M059J (cell line): ENCODE measurements around the gene TM6SF1. TPM values are rescaled to one million over a fixed set of nuclear protein-coding genes. Genes with fewer than 3 reads are reported as not detected.

Source experiments
- DNase-seq: peaks from one replicate; pipeline ENCODE4 v3.0.0-alpha.2; 2012; ENCODE audit warnings: low read depth
- total RNA-seq: library from RNA; depleted of rRNA; stranded (reverse); fragments of >200 nt; shearing (Covaris generic); gene quantifications from 2 replicates; pipeline ENCODE4 v1.2.3, GENCODE V29; 2014; rRNA removed

TM6SF1 gene
- total RNA-seq, 1 experiment from 2014 or later, result 1.1 TPM

DNA sequence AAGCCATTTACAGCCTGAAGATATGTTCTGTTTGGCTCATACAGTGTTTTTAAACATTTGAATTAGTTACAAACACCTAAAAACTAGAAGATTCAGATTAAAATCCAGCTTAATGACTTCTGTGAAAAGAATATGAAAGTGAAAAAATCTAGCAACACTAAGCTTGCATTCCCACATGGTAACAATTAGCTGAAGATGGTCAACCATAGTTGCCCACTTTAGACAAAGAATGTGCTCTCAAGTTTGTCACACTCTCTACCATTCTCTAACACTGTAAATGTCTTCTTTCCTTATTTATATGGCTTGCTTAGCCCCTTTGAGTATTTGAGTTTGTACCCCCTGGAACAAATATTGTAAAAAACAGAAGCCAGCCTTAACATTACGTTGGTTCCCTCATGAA, 67.4 kb downstream of the TM6SF1 start:
- DNase-seq, result no peak

DNA sequence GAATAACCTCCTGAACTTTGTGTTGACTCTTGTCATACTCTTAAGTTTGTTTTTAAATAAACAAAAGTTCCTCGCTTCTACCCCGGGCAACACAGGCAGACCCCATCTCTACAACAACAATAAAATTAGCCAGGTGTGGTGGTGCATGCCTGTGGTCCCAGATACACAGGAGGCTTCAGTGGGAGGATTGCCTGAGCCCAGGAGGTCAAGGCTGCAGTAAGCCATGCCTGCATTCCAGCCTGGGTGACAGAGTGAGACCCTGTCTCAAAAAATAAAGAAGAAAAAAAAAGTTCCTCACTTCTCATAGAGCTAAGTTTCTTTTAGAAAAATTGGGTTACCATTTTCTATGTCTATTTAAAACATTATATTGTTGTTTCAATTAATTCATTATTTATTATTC, 70.9 kb downstream of the TM6SF1 start:
- no peak for DNase-seq

DNA sequence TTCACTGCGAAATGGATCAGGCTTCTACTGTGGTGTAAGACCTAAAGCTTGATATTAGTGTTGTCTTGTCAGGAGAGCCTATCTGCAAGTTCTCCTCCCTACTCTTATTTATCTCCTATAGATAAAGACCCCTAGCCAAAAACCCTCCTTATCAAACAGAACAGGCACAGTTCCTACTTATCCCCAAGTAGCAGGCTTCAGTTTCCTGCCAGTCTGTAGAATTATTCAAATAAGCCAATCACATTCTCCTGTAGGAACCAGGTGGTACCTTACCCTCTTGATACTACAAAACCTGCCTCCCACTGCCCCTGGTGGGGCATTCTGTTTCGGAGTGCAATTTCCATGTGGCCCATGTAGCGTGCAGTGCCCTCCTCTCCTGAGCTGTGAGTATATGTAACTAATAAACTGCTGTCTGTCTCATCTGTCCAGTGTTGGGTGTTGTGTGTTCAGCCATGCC, 71.5 kb downstream of the TM6SF1 start:
- no peak for DNase-seq

DNA sequence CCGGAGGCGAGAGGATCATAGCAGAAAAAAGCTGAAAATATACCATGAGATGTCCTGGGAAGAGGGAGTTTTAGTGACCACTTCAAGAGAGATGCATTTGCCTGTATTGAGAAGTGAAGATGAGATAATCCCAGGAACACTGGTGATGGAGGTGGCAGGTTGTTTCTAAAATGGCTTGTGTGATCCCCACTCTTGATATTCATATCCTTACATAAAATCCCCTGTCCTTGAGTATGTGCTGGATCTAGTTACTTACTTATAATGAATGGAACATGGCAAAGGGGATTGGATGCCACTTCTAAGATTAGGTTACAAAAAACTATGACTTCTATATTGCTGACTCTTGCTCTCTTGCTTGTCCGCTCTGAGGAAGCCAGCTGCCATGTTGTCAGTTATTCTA, 78.1 kb downstream of the TM6SF1 start:
- DNase-seq, result no peak

Other genes with a start within 250 kb of the TM6SF1 start
- gene HOMER2, start 154.9 kb upstream of the TM6SF1 start, total RNA-seq, result 5.5 and 7.6 TPM in 2 replicates
- 40.7 and 44.8 TPM in 2 replicates for gene RAMAC, start 121.4 kb upstream of the TM6SF1 start, total RNA-seq
- gene C15orf40, start 96.0 kb upstream of the TM6SF1 start, total RNA-seq, result 12.0 and 15.3 TPM in 2 replicates
- gene BTBD1, start 40.4 kb upstream of the TM6SF1 start, total RNA-seq, result 82.6 and 102 TPM in 2 replicates
- 33.1 and 37.8 TPM in 2 replicates for gene HDGFL3, start 100.2 kb downstream of the TM6SF1 start, total RNA-seq
- not detected in 2 replicates for gene BNC1, start 177.0 kb downstream of the TM6SF1 start, total RNA-seq